Ishikawa (cell line): ENCODE data around the gene COL24A1.

Source experiments
- CEBPB ChIP-seq: IDR thresholded peaks from 2 replicates; pipeline ENCODE4 v1.6.1; 2012
- CREB1 ChIP-seq: IDR thresholded peaks from 2 replicates; pipeline ENCODE4 v1.6.1; 2012; ENCODE audit warnings: low read depth
- EGR1 ChIP-seq: IDR thresholded peaks from 2 replicates; pipeline ENCODE4 v1.6.1; 2012
- EP300 ChIP-seq: IDR thresholded peaks from 2 replicates; pipeline ENCODE4 v1.6.1; 2012; ENCODE audit warnings: borderline replicate concordance
- FOXM1 ChIP-seq: IDR thresholded peaks from 2 replicates; pipeline ENCODE4 v1.6.1; 2012; ENCODE audit warnings: low read depth, borderline replicate concordance
- NFIC ChIP-seq: IDR thresholded peaks from 2 replicates; pipeline ENCODE4 v1.6.1; 2012
- RAD21 ChIP-seq: IDR thresholded peaks from 2 replicates; pipeline ENCODE4 v1.6.1; 2012; ENCODE audit warnings: low read depth
- TAF1 ChIP-seq: IDR thresholded peaks from 2 replicates; pipeline ENCODE4 v1.6.1; 2012; ENCODE audit warnings: low read depth, mild to moderate bottlenecking
- TCF12 ChIP-seq: IDR thresholded peaks from 2 replicates; pipeline ENCODE4 v1.6.1; 2012; ENCODE audit warnings: low read depth
- TEAD4 ChIP-seq: IDR thresholded peaks from 2 replicates; pipeline ENCODE4 v1.6.1; 2012
- YY1 ChIP-seq: IDR thresholded peaks from 2 replicates; pipeline ENCODE4 v1.6.1; 2012; ENCODE audit warnings: low read depth
- ZBTB7A ChIP-seq: IDR thresholded peaks from 2 replicates; pipeline ENCODE4 v1.6.1; 2012; ENCODE audit warnings: low read depth
- TF ChIP-seq, protein P1 (sequence below): IDR thresholded peaks from 2 replicates; pipeline ENCODE4 v1.6.1; 2012; ENCODE audit warnings: low read depth, mild to moderate bottlenecking
- TF ChIP-seq, protein P2 (sequence below): IDR thresholded peaks from 2 replicates; pipeline ENCODE4 v1.6.1; 2012
- TF ChIP-seq, protein P3 (sequence below): IDR thresholded peaks from 2 replicates; pipeline ENCODE4 v1.6.1; 2012

COL24A1 gene

DNA sequence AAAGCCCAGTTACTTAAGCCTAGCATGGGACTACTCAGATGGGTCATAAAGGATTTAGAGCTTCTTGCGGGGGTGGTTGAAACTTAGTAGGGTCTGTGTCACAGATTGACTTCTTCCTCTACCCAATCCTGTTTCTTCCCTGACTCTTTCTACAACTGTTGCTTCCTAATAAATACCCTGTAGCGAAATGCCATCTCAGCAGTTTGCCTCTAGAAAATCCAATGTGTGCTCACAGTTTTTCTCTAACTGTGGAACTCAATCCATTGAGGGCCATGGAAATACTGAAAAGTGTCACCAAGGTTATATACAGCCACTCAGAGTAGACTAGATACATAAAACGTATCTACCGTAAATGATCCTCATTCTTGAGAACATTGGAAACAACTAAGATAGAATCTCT, 217.7 kb downstream of the COL24A1 start:
- TF ChIP-seq ZBTB7A (no peak), TCF12 (no peak), NFIC (no peak), YY1 (no peak), TEAD4 (no peak), CREB1 (no peak), TAF1 (no peak), EGR1 (no peak)
- TF ChIP-seq, protein P1, sequence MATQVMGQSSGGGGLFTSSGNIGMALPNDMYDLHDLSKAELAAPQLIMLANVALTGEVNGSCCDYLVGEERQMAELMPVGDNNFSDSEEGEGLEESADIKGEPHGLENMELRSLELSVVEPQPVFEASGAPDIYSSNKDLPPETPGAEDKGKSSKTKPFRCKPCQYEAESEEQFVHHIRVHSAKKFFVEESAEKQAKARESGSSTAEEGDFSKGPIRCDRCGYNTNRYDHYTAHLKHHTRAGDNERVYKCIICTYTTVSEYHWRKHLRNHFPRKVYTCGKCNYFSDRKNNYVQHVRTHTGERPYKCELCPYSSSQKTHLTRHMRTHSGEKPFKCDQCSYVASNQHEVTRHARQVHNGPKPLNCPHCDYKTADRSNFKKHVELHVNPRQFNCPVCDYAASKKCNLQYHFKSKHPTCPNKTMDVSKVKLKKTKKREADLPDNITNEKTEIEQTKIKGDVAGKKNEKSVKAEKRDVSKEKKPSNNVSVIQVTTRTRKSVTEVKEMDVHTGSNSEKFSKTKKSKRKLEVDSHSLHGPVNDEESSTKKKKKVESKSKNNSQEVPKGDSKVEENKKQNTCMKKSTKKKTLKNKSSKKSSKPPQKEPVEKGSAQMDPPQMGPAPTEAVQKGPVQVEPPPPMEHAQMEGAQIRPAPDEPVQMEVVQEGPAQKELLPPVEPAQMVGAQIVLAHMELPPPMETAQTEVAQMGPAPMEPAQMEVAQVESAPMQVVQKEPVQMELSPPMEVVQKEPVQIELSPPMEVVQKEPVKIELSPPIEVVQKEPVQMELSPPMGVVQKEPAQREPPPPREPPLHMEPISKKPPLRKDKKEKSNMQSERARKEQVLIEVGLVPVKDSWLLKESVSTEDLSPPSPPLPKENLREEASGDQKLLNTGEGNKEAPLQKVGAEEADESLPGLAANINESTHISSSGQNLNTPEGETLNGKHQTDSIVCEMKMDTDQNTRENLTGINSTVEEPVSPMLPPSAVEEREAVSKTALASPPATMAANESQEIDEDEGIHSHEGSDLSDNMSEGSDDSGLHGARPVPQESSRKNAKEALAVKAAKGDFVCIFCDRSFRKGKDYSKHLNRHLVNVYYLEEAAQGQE: no peak

DNA sequence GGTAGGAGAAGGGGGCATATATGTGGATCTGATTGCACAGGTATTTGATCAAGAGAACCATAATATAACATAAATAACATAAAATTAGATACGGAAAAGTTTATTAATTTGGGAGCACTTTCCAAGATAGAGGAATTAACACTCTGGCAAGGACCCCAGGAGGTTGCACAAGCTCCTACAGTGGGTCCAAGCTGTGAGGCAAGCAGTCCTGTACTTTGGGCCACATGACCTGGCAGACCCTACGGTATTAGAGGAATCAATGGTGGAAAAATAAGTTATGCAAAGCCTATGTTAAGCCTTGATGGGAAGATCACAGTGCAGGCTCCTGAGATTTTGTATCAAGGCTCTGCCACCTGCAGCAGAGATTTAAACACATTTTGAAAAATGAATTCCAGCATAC, 220.1 kb downstream of the COL24A1 start:
- TF ChIP-seq RAD21: no peak
- no peak for TF ChIP-seq YY1
- TF ChIP-seq TEAD4: no peak
- TF ChIP-seq, protein P1: no peak
- no peak for TF ChIP-seq TCF12
- TF ChIP-seq EGR1: no peak
- TF ChIP-seq, protein P2, sequence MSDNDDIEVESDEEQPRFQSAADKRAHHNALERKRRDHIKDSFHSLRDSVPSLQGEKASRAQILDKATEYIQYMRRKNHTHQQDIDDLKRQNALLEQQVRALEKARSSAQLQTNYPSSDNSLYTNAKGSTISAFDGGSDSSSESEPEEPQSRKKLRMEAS: no peak
- TF ChIP-seq CEBPB: no peak
- TF ChIP-seq TAF1: no peak
- TF ChIP-seq, protein P3, sequence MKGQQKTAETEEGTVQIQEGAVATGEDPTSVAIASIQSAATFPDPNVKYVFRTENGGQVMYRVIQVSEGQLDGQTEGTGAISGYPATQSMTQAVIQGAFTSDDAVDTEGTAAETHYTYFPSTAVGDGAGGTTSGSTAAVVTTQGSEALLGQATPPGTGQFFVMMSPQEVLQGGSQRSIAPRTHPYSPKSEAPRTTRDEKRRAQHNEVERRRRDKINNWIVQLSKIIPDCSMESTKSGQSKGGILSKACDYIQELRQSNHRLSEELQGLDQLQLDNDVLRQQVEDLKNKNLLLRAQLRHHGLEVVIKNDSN: no peak
- TF ChIP-seq CREB1: no peak
- no peak for TF ChIP-seq ZBTB7A
- TF ChIP-seq FOXM1: no peak
- TF ChIP-seq NFIC: no peak
- TF ChIP-seq EP300: no peak

DNA sequence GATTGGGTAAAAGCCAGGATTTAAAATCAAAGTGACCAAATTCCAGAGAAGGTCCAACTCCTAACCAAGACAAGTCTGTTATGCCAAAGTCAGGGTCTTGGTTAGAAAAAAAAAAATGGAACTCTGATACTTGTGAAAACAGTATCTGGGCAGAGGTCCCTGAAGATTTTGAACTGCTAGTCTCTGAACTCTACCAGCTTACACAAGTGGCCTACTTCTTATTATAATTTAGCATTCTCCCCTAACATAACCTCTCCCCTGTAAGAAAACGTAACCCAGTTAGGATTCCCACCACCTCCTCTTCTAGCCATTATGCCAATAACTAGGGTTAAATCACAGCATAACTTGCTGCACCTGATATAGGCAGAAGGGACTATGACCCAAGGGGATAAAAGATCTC, 220.5 kb downstream of the COL24A1 start:
- TF ChIP-seq RAD21 (no peak), TEAD4 (no peak), CREB1 (no peak), TCF12 (no peak), EP300 (no peak), NFIC (no peak), FOXM1 (no peak), TAF1 (no peak), ZBTB7A (no peak)

DNA sequence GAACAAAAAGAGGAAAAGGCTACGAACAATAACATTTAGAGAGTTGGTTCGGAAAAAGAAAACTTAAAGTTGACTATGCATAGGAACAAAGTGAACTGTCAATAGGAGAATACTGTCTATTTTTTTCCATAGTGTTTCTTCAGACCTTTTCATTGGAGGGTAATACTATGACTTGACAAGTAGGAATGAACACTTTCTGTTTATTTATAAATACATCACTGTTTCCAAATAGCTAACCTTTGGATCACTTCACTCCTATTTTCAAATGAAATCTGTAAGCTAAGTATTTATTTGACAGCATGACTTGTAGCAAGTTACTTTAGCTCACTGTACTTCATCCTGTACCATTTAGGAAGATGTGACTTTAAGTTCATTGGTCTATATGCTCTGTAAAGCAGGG, 221.3 kb downstream of the COL24A1 start:
- no peak for TF ChIP-seq RAD21
- TF ChIP-seq TAF1: no peak

DNA sequence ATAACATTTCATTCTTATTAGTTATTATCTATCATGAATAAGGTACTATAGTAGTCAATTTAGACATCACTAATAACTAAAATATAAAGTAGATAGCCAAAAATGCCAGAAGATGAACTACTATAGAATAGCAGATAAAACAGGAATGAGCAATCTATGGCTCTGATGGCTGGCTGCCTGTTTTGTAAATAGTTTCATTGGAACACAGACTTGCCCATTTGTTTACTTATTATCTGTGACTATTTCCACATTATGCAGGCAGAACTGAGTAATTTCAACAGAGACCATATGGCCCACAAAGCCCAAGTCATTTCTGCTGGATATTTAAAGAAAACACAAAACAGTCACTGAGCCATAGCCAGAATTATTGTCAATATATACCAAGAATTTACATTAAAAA, 222.1 kb downstream of the COL24A1 start:
- no peak for TF ChIP-seq NFIC
- TF ChIP-seq, protein P2: no peak
- no peak for TF ChIP-seq YY1
- no peak for TF ChIP-seq CEBPB
- TF ChIP-seq FOXM1: no peak
- TF ChIP-seq TCF12: no peak
- TF ChIP-seq TEAD4: no peak
- TF ChIP-seq, protein P1: no peak
- TF ChIP-seq RAD21: no peak
- TF ChIP-seq, protein P3: no peak
- TF ChIP-seq EGR1: no peak
- no peak for TF ChIP-seq ZBTB7A
- no peak for TF ChIP-seq EP300
- no peak for TF ChIP-seq CREB1
- no peak for TF ChIP-seq TAF1
